SK-N-SH (cell line): ENCODE measurements around the gene CEP89. TPM values are rescaled to one million over a fixed set of nuclear protein-coding genes. Genes with fewer than 3 reads are reported as not detected.

Experiments used
- CTCF ChIA-PET: fragments of 300-600, 350-600 bp; formaldehyde crosslinking; extraction: SDS; loops from one replicate; lab custom pipeline; 2021; lab: Yijun Ruan, JAX
- POLR2A ChIA-PET: fragments of 350-600 bp; sonication (Branson Sonifier 250); formaldehyde crosslinking; extraction: SDS; loops from one replicate; lab custom pipeline; 2020; ENCODE audit warnings: antibody characterized with exemption, inconsistent platforms; lab: Yijun Ruan, JAX
- DNase-seq: peaks from one replicate; pipeline ENCODE4 v3.0.0; 2012
- H2AFZ ChIP-seq: fragments of 200-600 bp; sonication (generic); 2 replicates; pipeline ENCODE4 v1.8.1; 2016; ENCODE audit warnings: antibody characterized with exemption, mild to moderate bottlenecking, low read depth
- H3F3A ChIP-seq: fragments of 200-600 bp; sonication (generic); replicated peaks from 2 replicates; pipeline ENCODE3; 2016; ENCODE audit warnings: antibody characterized with exemption, mild to moderate bottlenecking; ENCODE audit not compliant: insufficient read depth
- H3K27ac ChIP-seq, 2 experiments: fragments of 200-500 bp in 1 of 2; fragments of 200-600 bp in 1 of 2; sonication (Bioruptor generic) in 1 of 2; sonication (generic), shearing (Covaris generic) in 1 of 2; 2 replicates each; pipeline versions ENCODE4 v1.5.1 to v1.6.1; 2014 to 2016; ENCODE audit warnings: low read depth in 2 of 2, inconsistent platforms in 1 of 2, low read length in 1 of 2, mild to moderate bottlenecking in 1 of 2, mixed read lengths in 1 of 2
- H3K27me3 ChIP-seq: fragments of 200-600 bp; sonication (generic), shearing (Covaris generic); 2 replicates; pipeline ENCODE4 v1.6.1; 2016; ENCODE audit warnings: mixed run types; ENCODE audit not compliant: insufficient read depth
- H3K36me3 ChIP-seq, 2 experiments: fragments of 200-500 bp in 1 of 2; fragments of 200-600 bp in 1 of 2; sonication (Bioruptor generic) in 1 of 2; sonication (generic) in 1 of 2; replicated peaks in 1 of 2; 2 replicates each; pipeline versions ENCODE3 to v1.5.1; 2014 to 2016; ENCODE audit warnings: low read length in 1 of 2, mild to moderate bottlenecking in 1 of 2; ENCODE audit not compliant: insufficient read depth in 2 of 2, control insufficient read depth in 1 of 2
- H3K4me1 ChIP-seq, 2 experiments: fragments of 200-500 bp in 1 of 2; fragments of 200-600 bp in 1 of 2; sonication (Bioruptor generic) in 1 of 2; sonication (generic), shearing (Covaris generic) in 1 of 2; 2 replicates each; pipeline versions ENCODE4 v1.5.1 to v1.6.1; 2014 to 2016; ENCODE audit warnings: low read depth in 1 of 2, low read length in 1 of 2, mixed run types in 1 of 2; ENCODE audit not compliant: insufficient read depth in 2 of 2, control insufficient read depth in 1 of 2
- H3K4me2 ChIP-seq: fragments of 200-600 bp; sonication (generic), shearing (Covaris generic); 2 replicates; pipeline ENCODE4 v1.6.1; 2017; ENCODE audit warnings: mixed run types
- H3K4me3 ChIP-seq, 2 experiments: fragments of 200-500 bp in 1 of 2; fragments of 200-600 bp in 1 of 2; sonication (Bioruptor generic) in 1 of 2; sonication (generic), shearing (Covaris generic) in 1 of 2; 2 replicates each; pipeline versions ENCODE4 v1.5.1 to v1.8.1; 2014 to 2016; ENCODE audit warnings: low read depth in 2 of 2, inconsistent platforms in 1 of 2, low read length in 1 of 2, mild to moderate bottlenecking in 1 of 2, mixed read lengths in 1 of 2, moderate library complexity in 1 of 2
- H3K79me2 ChIP-seq: fragments of 200-600 bp; sonication (generic); 2 replicates; pipeline ENCODE4 v1.8.1; 2017; ENCODE audit warnings: mild to moderate bottlenecking; ENCODE audit not compliant: insufficient read depth
- H3K9ac ChIP-seq: fragments of 200-600 bp; sonication (generic); 2 replicates; pipeline ENCODE4 v1.6.1; 2017; ENCODE audit warnings: mixed run types
- H3K9me2 ChIP-seq: fragments of 200-600 bp; sonication (generic); 2 replicates; pipeline ENCODE4 v1.6.1; 2017; ENCODE audit warnings: mixed run types
- H3K9me3 ChIP-seq: fragments of 200-600 bp; sonication (generic); 2 replicates; pipeline ENCODE4 v1.6.1; 2017; ENCODE audit warnings: mixed run types, mild to moderate bottlenecking, moderate library complexity
- H4K20me1 ChIP-seq: fragments of 200-600 bp; sonication (generic); 2 replicates; pipeline ENCODE4 v1.6.1; 2017; ENCODE audit warnings: mild to moderate bottlenecking, mixed run types; ENCODE audit not compliant: insufficient read depth
- CHD2 ChIP-seq: fragments of 150-350 bp; IDR thresholded peaks from 2 replicates; pipeline ENCODE4 v1.6.1; 2018; ENCODE audit warnings: low read length; ENCODE audit not compliant: partially characterized antibody
- EP300 ChIP-seq, 2 experiments: IDR thresholded peaks; 2 replicates each; pipeline versions ENCODE4 v1.4.0 to v1.6.1; 2012; ENCODE audit warnings: borderline replicate concordance in 1 of 2, low read depth in 1 of 2, low read length in 1 of 2
- EZH2phosphoT487 ChIP-seq: fragments of 200-600 bp; sonication (generic); IDR thresholded peaks from 2 replicates; pipeline ENCODE4 v1.6.1; 2017; ENCODE audit warnings: low read depth, mixed run types, mild to moderate bottlenecking, antibody characterized with exemption, moderate library complexity, borderline replicate concordance
- FOSL2 ChIP-seq: IDR thresholded peaks from 2 replicates; pipeline ENCODE4 v1.4.0; 2012; ENCODE audit warnings: low read depth, mild to moderate bottlenecking, moderate library complexity, borderline replicate concordance
- FOXJ3 ChIP-seq: sonication (generic); formaldehyde crosslinking; IDR thresholded peaks from 2 replicates; pipeline ENCODE4 v1.5.1; 2020; ENCODE audit warnings: mild to moderate bottlenecking, missing genetic modification reagents
- FOXM1 ChIP-seq: IDR thresholded peaks from 2 replicates; pipeline ENCODE4 v1.4.0; 2012; ENCODE audit warnings: low read depth, mild to moderate bottlenecking
- GATA2 ChIP-seq: sonication (generic); formaldehyde crosslinking; IDR thresholded peaks from 2 replicates; pipeline ENCODE4 v1.5.0; 2020; ENCODE audit warnings: mild to moderate bottlenecking, missing genetic modification reagents
- JUND ChIP-seq: IDR thresholded peaks from 2 replicates; pipeline ENCODE4 v1.4.0; 2012
- MEF2A ChIP-seq: IDR thresholded peaks from 2 replicates; pipeline ENCODE4 v1.4.0; 2012; ENCODE audit warnings: low read depth, borderline replicate concordance
- NFIC ChIP-seq: IDR thresholded peaks from 2 replicates; pipeline ENCODE4 v1.4.0; 2012; ENCODE audit warnings: borderline replicate concordance
- NRF1 ChIP-seq: IDR thresholded peaks from 2 replicates; pipeline ENCODE4 v1.6.1; 2012; ENCODE audit warnings: low read depth, mild to moderate bottlenecking, low read length
- POLR2AphosphoS5 ChIP-seq: IDR thresholded peaks from 2 replicates; pipeline ENCODE4 v1.6.1; 2012; ENCODE audit warnings: low read depth, low read length
- RFX5 ChIP-seq: IDR thresholded peaks from 2 replicates; pipeline ENCODE4 v1.6.1; 2012; ENCODE audit warnings: mild to moderate bottlenecking, improper control_type of control experiment, low read length
- SIN3A ChIP-seq: IDR thresholded peaks from 2 replicates; pipeline ENCODE4 v1.6.1; 2012; ENCODE audit warnings: low read depth, mild to moderate bottlenecking, low read length, moderate library complexity, borderline replicate concordance
- YY1 ChIP-seq: IDR thresholded peaks from 2 replicates; pipeline ENCODE4 v1.4.0; 2012; ENCODE audit warnings: low read depth, mild to moderate bottlenecking
- WGBS: methylation state at CpG from one replicate; pipeline ENCODE4 v1.1.6; 2017; ENCODE audit warnings: low lambda C conversion rate; 5-methylcytosine and 5-hydroxymethylcytosine counted together
- polyA plus RNA-seq, 3 experiments: library from polyadenylated mRNA; depleted of rRNA; stranded (reverse); fragments of >200 nt; gene quantifications; 2 replicates each; pipeline ENCODE4 v1.2.3, GENCODE V29; 2012
- TF ChIP-seq, protein P1 (sequence below): IDR thresholded peaks from 2 replicates; pipeline ENCODE4 v1.4.0; 2012; ENCODE audit warnings: low read depth
- TF ChIP-seq, protein P2 (sequence below): fragments of 150-350 bp; IDR thresholded peaks from 2 replicates; pipeline ENCODE4 v1.6.1; 2016; ENCODE audit warnings: mild to moderate bottlenecking, low read depth, low read length
- TF ChIP-seq, protein P3 (sequence below): IDR thresholded peaks from 2 replicates; pipeline ENCODE4; 2012
- TF ChIP-seq, protein P4 (sequence below): IDR thresholded peaks from 2 replicates; pipeline ENCODE4 v1.4.0; 2012; ENCODE audit warnings: low read depth, borderline replicate concordance

The CEP89 gene
- polyA plus RNA-seq, 1 of the 3 experiments (the other 2 are of a cell fraction): 16.4 TPM

DNA sequence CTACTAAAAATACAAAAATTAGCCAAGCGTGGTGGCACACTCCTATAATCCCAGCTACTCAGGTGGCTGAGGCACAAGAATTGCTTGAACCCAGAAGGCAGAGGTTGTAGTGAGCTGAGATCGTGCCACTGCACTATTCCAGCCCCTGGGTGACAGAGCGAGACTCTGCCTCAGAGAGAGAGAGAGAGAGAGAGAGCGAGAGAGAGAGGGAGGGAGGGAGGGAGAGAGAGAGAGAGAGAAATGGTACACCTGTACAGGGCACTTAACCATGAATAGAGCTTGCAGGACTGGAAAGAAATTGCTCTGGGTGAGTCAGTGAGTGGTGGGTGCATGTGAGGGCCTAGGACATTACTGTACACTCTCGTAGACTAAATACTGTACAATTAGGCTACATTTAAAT lies 61.7 kb downstream of the CEP89 start:
- ChIA-PET POLR2A (no interaction called here), CTCF (interaction anchor here (0.6 kb wide), 1 partner anchor 549 kb away, joined by 3 read pairs; no protein-coding TSS in a partner anchor)
- TF ChIP-seq SIN3A (no peak), NRF1 (no peak), JUND (no peak), NFIC (no peak), GATA2 (no peak), MEF2A (no peak), CHD2 (no peak), FOXM1 (no peak), FOSL2 (no peak), EP300 (IDR thresholded peaks at IDR 0.05; ENCODE audit: borderline replicate concordance in 1 of 2, low read depth in 1 of 2, low read length in 1 of 2) (no peak), EZH2phosphoT487 (no peak), FOXJ3 (CRISPR knock-in tag) (no peak), YY1 (no peak), POLR2AphosphoS5 (no peak), RFX5 (no peak)
- TF ChIP-seq, protein P1, sequence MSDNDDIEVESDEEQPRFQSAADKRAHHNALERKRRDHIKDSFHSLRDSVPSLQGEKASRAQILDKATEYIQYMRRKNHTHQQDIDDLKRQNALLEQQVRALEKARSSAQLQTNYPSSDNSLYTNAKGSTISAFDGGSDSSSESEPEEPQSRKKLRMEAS: no peak
- TF ChIP-seq, protein P2, sequence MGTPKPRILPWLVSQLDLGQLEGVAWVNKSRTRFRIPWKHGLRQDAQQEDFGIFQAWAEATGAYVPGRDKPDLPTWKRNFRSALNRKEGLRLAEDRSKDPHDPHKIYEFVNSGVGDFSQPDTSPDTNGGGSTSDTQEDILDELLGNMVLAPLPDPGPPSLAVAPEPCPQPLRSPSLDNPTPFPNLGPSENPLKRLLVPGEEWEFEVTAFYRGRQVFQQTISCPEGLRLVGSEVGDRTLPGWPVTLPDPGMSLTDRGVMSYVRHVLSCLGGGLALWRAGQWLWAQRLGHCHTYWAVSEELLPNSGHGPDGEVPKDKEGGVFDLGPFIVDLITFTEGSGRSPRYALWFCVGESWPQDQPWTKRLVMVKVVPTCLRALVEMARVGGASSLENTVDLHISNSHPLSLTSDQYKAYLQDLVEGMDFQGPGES: no peak
- TF ChIP-seq, protein P3, sequence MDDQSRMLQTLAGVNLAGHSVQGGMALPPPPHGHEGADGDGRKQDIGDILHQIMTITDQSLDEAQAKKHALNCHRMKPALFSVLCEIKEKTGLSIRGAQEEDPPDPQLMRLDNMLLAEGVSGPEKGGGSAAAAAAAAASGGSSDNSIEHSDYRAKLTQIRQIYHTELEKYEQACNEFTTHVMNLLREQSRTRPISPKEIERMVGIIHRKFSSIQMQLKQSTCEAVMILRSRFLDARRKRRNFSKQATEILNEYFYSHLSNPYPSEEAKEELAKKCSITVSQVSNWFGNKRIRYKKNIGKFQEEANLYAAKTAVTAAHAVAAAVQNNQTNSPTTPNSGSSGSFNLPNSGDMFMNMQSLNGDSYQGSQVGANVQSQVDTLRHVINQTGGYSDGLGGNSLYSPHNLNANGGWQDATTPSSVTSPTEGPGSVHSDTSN: no peak
- TF ChIP-seq, protein P4, sequence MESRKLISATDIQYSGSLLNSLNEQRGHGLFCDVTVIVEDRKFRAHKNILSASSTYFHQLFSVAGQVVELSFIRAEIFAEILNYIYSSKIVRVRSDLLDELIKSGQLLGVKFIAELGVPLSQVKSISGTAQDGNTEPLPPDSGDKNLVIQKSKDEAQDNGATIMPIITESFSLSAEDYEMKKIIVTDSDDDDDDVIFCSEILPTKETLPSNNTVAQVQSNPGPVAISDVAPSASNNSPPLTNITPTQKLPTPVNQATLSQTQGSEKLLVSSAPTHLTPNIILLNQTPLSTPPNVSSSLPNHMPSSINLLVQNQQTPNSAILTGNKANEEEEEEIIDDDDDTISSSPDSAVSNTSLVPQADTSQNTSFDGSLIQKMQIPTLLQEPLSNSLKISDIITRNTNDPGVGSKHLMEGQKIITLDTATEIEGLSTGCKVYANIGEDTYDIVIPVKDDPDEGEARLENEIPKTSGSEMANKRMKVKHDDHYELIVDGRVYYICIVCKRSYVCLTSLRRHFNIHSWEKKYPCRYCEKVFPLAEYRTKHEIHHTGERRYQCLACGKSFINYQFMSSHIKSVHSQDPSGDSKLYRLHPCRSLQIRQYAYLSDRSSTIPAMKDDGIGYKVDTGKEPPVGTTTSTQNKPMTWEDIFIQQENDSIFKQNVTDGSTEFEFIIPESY: no peak
- no peak for DNase-seq
- 94% methylated on average over 5 of the region's 5 CpGs for WGBS
- Histone ChIP-seq H3K27me3 (no peaks in the 10 kb centered on the region), H3K9ac (no peak overlapping the region), H3K4me3 (no peak overlapping the region), H3K4me1 (no peaks in the 10 kb centered on the region), H3K27ac (no peak overlapping the region), H4K20me1 (no peaks in the 10 kb centered on the region), H3K79me2 (no peaks in the 10 kb centered on the region; the same call in 1 of the 2 replicates), H3K4me2 (no peak overlapping the region), H3K9me3 (no peaks in the 10 kb centered on the region; the same call in 1 of the 2 replicates), H3K9me2 (no peaks in the 10 kb centered on the region), H3F3A (no peaks in the 10 kb centered on the region), H2AFZ (no peak overlapping the region), H3K36me3 (peaks cover 6 to 15% of the 10 kb centered on the region in 2 experiments)
